GM18951 (cell line): Measurements from ENCODE around the gene HDAC3.
"Not testable (repeated sequence)": the region's sequence is repeated elsewhere in the genome, so short reads cannot be mapped to it uniquely, and the experiment has no call there.

Source experiments
- POLR2A ChIP-seq: IDR thresholded peaks from 4 replicates; pipeline ENCODE4 v1.6.1; 2011; ENCODE audit warnings: mild to moderate bottlenecking; ENCODE audit not compliant: insufficient read length, insufficient read depth; ENCODE audit errors: extremely low read depth
- in situ Hi-C: fragments of 300-500 bp; cut with MboI; formaldehyde crosslinking; loops from one replicate; pipeline ENCODE4 v1.12.0; 2022; ENCODE audit warnings: low sequenced_read_pairs, mixed read lengths, inconsistent platforms; ENCODE audit not compliant: unreplicated experiment

Gene HDAC3

DNA sequence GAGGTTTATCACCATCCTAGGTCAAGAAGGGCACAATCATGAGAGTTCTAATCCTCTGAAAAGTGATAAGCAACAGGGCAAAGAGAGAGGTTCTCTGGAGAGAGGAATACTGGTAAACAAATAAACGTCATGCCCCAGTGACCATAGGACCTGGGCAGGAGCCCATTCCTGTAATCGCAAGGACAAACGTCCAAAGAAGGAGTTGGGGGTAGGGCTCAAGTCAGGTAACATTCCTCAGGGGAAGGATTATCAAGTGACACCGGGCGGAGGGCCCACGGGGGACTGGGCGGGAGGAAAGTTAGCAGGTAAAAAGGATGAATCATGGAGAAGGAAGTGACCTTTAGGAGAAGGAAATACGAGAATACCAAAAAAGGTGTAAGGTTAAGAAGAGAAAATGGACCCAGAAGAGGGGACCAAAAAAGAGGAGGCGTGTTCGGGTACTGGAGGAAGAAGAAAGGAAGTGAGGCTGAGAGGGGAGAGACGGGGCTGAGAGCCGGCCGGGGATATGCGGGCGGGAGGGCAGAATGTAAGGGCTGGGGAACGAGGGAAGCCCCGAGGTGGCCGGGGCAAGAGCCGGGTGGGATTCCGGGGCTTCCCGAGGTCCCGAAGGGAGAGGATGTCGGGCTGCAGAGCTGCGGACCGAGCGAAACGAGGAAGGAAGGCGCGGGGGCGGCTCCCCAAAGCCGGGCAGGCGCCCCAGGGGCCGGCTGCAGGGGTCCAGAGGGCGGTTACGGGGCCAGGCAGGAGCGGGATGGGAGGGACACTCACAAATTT lies 18.4 kb downstream of the HDAC3 start:
- in situ Hi-C loops, result no loop called here
- no peak for TF ChIP-seq POLR2A

DNA sequence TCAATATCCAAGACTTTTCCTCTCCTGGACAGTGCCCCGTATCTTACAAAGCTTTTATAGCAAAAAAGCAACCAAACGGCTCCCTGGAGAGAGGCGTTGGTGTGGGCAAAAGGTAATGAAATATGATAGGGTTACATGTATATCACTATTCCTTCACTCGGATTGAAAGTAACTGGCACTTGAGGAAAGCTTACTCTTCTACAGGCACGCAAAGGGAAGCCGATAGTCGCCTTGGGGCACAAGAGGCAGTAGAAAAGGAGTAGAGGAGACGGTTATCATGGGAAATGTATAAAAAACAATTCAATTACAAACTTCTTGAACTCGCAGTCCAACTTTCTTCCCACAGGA lies 19.0 kb downstream of the HDAC3 start:
- in situ Hi-C loops, result no loop called here
- TF ChIP-seq POLR2A, result no peak

DNA sequence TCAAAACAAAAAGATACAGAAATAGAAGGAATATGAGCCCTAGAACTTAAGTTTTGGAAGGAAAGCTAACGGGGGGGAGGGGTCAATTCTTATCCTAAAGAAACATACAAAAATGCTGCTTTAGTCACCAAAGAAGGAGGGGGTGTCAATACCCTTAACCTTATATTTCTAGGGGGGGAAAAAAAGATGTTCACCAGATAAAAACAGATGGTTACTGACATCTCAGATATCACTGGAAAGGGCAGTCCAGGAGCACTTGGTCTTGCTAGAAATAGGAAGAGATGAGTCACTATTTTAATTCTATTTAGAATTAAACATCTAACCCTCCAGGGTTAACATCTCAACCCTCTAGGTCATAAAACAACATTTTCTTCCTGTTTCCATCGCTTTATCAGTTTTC lies 19.5 kb downstream of the HDAC3 start:
- no peak for TF ChIP-seq POLR2A
- in situ Hi-C loops, result no loop called here

DNA sequence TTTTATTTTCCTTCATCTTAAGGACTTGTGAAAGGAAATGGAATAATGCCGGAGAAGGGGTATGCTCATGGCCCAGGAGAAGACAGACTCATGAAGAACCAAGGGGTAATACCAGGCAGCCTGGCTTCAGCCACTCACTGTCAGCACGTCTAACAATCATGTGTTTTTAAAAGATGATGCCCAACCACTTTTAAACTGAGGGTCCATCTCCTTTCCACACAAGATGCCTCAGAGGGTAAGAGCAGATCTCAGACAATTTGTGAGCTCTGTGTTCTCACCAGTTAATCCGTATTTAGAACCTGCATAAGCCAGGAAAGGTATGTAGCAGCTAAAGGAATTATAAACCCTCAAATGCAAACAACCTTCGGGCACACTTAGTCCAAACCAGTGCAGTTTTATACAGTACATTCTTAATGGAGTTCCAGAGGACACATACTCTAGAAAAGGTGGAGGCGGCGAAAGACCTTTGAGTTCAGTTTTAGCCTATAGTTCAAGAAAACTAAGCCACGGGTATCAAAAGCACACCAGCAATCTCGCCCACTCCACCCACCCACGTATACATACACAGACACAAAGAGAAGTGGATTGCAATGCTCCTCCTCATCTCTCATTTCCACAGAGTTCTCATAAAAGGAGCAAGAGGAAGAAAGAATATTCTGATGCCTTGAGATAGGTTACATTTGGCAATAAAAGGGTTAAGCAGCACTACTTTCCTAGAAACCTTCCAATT lies 20.5 kb downstream of the HDAC3 start:
- no peak for TF ChIP-seq POLR2A

DNA sequence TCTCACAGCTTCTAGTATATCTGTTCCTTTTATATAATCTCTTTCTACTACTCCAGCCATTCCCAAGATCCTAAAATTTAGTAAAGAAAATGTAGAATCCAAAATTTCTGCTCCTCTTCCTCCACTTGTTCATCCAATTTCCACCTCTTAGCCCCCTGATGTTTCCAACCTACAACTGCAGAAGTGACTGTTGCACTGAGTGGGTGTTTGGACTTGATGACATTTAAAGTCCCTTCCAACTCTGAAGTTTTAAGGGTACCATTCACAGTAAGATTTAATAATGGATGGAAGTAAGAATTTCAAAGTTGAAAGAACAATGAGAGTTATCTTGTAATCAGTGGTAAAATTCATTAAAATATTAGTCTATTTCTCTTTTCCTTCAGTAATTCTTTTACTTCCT lies 23.3 kb downstream of the HDAC3 start:
- TF ChIP-seq POLR2A, result no peak
- in situ Hi-C loops, result no loop called here

More for the DNA sequence above, 20.5 kb downstream of the HDAC3 start:
- in situ Hi-C loops, result no loop called here

DNA sequence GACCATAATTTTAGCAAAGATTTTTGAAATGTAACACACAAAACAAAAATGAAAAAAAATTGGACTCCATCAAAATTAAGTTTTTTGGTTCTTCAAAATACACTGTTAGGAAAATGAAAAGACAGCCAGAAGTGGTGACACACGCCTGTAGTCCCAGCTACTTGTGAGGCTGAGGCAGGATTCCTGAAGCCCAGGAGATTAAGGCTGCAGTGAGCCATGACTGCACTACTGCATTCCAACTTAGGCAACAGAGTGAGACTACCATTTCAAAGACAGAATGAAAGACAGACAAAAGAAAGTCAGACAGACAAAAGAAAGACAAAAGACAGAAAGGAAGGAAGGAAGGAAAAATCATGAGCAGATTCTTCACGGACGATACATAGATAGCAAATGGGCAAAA lies 25.4 kb downstream of the HDAC3 start:
- TF ChIP-seq POLR2A, result no peak
- in situ Hi-C loops, result no loop called here

DNA sequence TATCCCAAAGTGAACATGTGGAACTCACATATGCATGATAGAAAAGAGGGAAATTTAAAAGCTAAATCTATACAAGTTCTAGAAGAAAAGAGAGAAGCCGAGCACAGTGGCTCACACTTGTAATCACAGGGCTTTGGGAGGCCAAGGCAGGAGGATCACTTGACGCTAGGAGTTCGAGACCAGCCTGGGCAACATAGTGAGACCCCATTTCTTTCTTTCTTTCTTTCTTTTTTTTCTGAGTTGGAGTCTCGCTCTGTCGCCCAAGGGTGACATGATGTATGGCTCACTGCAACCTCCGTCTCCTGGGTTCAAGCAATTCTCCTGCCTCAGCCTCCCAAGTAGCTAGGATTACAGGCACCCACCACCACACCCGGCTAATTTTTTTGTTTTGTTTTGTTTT lies 26.7 kb downstream of the HDAC3 start:
- in situ Hi-C loops, result not testable (repeated sequence)

DNA sequence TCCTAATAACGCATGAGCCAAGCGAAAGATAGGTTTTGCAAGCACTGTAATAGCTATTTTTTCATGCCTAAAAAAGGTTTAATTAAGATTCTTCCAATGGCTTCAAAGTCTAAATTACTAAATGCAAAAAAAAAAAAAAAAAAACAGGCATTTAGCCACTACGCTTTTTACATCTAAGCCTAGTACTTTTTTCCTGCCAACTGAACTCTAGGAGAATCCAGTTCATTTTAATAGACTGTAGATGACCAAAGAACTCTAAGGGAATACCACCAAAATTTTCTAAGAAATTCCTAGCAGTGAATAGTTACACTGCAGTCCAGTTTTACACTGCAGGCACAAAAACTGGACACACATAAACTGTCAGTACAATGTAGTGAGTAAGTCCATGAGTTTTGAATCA lies 27.6 kb downstream of the HDAC3 start:
- in situ Hi-C loops, result no loop called here

DNA sequence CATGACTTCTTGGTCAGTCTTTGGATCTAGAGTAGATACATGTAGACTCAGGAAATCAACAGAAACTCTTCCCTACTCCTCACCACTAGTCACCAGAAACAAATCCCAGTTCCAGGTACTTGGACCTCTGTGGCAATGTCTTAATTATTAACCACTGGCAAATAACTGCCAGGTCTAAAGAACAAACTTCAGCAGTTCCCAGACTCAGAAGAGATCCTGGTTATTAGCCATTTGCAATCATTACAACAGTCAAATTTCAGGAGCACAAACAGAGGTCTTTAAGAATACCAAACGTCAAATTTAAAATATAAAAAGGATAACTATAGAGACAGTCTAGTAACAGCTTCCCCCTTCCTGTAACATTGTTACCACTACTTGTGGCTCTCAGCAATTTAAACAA lies 28.1 kb downstream of the HDAC3 start:
- in situ Hi-C loops, result no loop called here
- no peak for TF ChIP-seq POLR2A

More for the DNA sequence above, 27.6 kb downstream of the HDAC3 start:
- no peak for TF ChIP-seq POLR2A

DNA sequence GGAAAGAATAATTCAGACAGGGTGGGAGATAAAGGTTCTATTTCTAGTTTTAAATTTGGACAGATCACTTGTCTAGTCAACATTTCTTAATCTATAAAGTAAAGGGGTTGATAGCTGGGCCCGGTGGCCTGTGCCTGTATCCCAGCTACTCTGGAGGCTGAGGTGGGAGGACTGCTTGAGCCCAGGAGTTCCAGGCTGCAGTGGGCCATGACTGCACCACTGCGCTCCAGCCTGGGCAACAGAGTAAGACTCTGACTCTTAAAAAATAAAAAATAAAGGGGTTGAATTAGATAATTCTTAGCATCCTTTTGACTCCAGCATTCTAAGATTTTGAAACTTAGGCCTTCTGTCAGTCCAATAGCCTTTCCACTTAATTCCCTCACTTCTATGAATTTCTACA lies 28.6 kb downstream of the HDAC3 start:
- TF ChIP-seq POLR2A, result no peak
- in situ Hi-C loops, result no loop called here

DNA sequence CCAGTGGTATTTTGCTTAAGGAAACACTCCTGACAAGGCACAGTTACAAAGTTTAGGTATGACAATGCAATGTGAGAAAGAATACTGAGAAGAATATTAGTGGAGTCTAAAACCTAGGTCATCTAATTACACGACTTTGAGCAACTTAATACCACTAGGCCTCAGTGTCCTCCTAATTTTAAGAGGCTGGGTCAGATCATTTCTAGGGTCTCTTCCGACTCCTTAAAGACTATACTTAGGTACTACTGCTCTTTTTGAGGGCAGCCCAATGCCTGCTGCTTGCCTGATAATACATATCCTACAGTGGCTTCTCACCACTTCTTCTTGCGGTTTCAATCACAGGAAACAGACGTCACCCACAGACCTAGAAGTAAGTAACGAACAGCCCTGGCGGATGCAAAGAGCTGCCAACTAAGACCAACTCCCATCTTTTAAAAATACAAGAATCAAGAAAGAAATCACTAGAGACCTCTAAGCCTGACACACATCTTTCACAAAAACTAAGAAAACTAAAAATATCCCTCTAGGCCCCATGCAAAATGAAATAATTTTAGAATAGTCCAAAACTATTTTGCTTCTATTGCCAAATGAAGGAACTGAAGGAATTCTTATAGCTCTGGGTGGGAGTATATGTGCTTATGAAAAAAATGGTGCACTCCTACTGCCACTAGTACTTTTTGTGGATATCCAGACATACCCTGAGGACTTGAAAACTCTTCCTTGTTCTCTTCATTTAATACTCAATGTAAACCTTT lies 30.9 kb downstream of the HDAC3 start:
- in situ Hi-C loops, result no loop called here
- TF ChIP-seq POLR2A, result no peak

DNA sequence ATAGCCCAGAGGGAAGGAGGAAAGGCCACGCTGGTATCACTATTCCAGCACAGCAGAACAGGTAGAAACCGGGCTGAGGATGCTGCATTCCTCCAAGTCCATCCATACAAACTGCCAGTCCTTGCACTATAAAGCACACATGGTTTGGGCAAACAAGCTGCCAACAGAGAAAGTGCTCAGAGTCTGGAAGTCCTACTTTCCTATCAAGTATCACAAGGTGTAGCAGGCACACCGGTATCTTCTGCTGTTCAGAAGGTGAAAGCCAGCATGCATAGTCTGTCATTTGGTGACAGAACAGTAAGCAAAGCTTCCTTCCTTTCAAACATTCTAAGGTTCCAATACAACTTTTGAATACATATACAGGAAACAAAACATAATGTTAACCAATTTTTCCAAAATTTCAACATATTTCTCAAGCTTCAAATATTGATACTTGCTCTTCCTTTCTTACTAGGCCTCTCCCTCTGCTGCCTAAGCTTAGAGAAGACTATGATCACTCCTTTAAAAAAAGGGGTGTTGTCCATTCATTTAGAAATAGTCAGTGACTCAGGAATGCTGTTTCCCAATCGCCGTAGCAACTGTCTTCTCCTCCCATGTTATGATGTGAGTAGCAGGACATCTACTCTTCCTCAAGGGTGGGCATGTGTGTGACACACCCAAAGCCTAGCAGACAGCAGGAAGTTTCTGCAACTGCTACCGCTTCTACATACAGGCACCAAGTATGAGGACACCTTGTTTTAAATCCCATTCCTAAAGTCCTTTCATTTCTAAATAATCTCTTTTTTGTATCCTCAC lies 32.5 kb downstream of the HDAC3 start:
- in situ Hi-C loops, result no loop called here

DNA sequence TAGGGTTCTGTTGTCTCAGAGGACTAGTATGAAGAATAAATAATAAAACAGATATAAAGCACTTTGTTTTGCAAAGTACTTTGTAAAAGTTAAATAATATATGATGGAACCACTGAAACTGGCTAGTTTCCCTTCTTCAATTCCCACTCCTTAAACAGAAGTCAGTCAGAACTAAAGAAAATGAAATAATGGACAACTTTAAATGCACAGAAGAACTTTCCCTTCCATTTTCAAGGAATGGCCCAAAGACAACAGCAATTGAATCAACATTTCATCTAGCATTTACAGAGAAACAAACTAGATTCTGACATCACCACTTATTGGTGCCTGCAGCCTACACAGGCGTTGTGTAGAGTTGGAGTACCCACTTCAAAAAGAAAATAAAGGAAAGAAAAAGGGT lies 34.0 kb downstream of the HDAC3 start:
- in situ Hi-C loops, result no loop called here

More for the DNA sequence above, 32.5 kb downstream of the HDAC3 start:
- no peak for TF ChIP-seq POLR2A

More for the DNA sequence above, 34.0 kb downstream of the HDAC3 start:
- no peak for TF ChIP-seq POLR2A
